ENCODE data around the gene TNFRSF11A. TPM values are rescaled to one million over a fixed set of nuclear protein-coding genes. Genes with fewer than 3 reads are reported as not detected.

TNFRSF11A gene
- total RNA-seq, 2 donors from 2014 or later, result 0.82 to 15.8 TPM

- Mint-ChIP-seq H3K27ac (peak overlapping the region in 1 of 2 donors; percentile 14), H3K36me3 (peaks cover 9 to 14% of the 10 kb centered on the region in 2 donors), H3K9me3 (peaks cover 5 to 7% of the 10 kb centered on the region in 2 donors)
- DNase-seq (ENCODE audit: low spot score in 2 of 2), result no peak
- no peak for ATAC-seq
Measured at GRCh38 chr18:62384068-62384467, 59.0 kb downstream of the TNFRSF11A start.

GRCh38 chr18:62384610-62385097, 59.5 kb downstream of the TNFRSF11A start:
- peaks cover 5 to 7% of the 10 kb centered on the region in 2 donors for H3K9me3 Mint-ChIP-seq
- ATAC-seq, result peak; percentile 18 to 47
- peaks cover 9 to 14% of the 10 kb centered on the region in 2 donors for H3K36me3 Mint-ChIP-seq

GRCh38 chr18:62386091-62386490, 61.0 kb downstream of the TNFRSF11A start:
- H3K36me3 Mint-ChIP-seq, result peaks cover 9 to 14% of the 10 kb centered on the region in 2 donors
- ATAC-seq, result no peak
- peaks cover 7 to 9% of the 10 kb centered on the region in 2 donors for H3K9me3 Mint-ChIP-seq
- H3K27ac Mint-ChIP-seq, result no peak overlapping the region
- DNase-seq (ENCODE audit: low spot score in 2 of 2), result no peak

More at GRCh38 chr18:62384610-62385097, 59.5 kb downstream of the TNFRSF11A start:
- DNase-seq (ENCODE audit: low spot score in 2 of 2), result no peak
- H3K27ac Mint-ChIP-seq, result no peak overlapping the region

DNA sequence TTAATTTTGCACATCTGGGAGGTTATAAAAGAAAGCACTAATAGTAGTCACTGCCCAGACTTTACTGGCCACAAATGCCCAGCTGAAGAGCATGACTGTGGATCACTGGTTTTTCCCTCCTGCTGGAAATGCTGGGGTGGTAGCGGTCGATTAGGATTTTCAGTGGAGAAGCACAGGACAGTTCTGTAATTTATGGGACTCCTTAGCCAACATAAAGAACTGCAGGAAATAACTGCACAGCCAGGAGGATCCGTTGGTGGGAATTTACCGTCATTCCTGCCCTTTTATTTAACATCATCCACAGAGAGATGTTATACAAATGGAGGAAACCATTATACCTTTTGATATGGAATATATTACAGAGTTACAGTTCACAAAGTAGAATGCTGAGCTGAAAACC, 61.5 kb downstream of the TNFRSF11A start:
- DNase-seq (ENCODE audit: low spot score in 2 of 2), result no peak
- Mint-ChIP-seq H3K9me3 (peaks cover 7 to 9% of the 10 kb centered on the region in 2 donors), H3K27ac (no peak overlapping the region), H3K36me3 (peaks cover 9 to 14% of the 10 kb centered on the region in 2 donors)
- no peak for ATAC-seq

GRCh38 chr18:62387257-62387656, 62.1 kb downstream of the TNFRSF11A start:
- ATAC-seq (no peak), DNase-seq (ENCODE audit: low spot score in 2 of 2) (no peak)
- no peak overlapping the region for H3K27ac Mint-ChIP-seq
- peaks cover 9 to 13% of the 10 kb centered on the region in 2 donors for H3K36me3 Mint-ChIP-seq
- peaks cover 6 to 9% of the 10 kb centered on the region in 2 donors for H3K9me3 Mint-ChIP-seq

DNA sequence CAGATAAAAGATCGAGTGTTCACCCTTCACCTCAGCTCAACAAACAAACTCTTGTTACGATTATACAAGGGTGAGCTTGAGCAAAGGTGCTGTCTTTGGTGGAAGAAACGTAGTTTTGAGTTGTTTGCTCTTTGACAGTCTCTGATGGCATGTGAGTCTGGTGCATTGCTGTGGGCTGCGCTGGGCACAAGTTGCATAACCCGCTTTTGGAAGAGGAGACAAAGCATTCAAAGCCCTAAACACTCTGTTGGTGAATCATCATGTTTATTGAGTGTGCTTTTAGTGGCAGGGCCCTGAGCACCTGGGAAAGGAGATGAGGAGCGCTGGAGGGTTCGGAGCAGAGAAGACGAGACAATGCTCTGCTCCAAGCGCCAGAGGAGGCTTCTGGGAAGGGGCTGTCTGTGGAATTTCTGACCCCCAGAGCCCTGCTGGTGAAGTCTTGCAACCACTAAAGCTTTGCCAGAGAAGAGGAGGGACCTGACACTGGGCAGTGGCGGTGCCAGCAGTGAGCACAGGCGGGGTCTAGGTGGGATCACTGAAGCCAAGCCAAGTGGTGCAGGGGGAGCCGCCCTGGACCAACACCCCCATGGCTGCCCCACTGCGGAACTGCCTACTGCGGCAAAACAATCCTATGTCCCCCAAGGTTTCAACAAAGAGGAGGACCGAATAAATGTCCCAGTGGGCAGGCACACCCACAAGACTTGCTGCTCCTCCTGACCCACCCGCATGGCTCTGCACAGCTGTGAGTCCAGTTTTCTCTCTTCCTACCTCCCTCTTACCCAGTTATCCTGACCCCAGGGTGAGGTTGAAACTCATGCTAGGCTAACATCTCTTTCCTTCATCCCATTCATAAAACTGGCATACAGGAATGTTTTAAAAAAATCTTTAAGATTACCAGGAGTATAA, 64.0 kb downstream of the TNFRSF11A start:
- H3K36me3 Mint-ChIP-seq, result peaks cover 0 to 7% of the 10 kb centered on the region in 2 donors
- H3K9me3 Mint-ChIP-seq, result peaks cover 0 to 4% of the 10 kb centered on the region in 2 donors
- ATAC-seq, result no peak
- H3K27ac Mint-ChIP-seq, result no peak overlapping the region
- no peak for DNase-seq (ENCODE audit: low spot score in 2 of 2)

DNA sequence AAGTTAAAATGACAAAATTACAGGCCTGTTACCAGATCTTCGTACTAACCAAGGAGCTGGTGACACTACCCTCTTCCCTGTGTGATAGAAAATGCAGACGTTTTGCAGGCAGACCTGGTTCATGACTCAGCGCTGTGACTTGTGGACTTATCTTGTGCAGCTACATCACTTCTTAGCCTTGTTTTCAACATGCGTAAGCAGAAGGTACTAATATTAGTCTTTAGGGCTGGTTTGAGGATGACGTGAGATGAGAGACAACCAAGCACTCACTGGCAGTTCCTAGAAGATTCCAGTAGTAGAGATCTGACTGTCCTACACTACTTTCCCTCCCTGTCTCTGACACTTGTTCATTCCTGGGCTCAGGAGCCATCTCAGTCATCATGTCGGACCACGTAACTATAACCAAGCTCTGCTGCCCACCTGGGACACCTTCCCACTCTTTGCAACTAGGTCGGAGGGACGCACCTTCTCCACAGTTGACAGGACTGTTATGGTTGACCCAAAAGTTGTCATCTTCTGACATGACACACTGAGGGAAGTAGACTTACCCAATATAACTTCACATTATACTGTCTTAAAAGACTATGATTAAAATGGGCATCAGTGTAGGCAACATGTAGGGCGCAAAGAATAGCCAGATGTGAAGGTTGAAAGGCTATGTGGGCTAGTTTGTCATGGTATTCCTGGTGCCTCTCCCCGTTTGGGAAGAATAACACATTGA, 64.8 kb downstream of the TNFRSF11A start:
- H3K27ac Mint-ChIP-seq, result no peak overlapping the region
- DNase-seq (ENCODE audit: low spot score in 2 of 2) (no peak), ATAC-seq (no peak)

GRCh38 chr18:62394006-62394763, 69.1 kb downstream of the TNFRSF11A start:
- Mint-ChIP-seq H3K9me3 (peaks cover 0 to 4% of the 10 kb centered on the region in 2 donors), H3K36me3 (no peaks in the 10 kb centered on the region), H3K27ac (no peak overlapping the region)
- no peak for DNase-seq (ENCODE audit: low spot score in 2 of 2)
- ATAC-seq, result no peak

More for the DNA sequence above, 64.8 kb downstream of the TNFRSF11A start:
- Mint-ChIP-seq H3K9me3 (peaks cover 0 to 4% of the 10 kb centered on the region in 2 donors), H3K36me3 (peaks cover 0 to 7% of the 10 kb centered on the region in 2 donors)

DNA sequence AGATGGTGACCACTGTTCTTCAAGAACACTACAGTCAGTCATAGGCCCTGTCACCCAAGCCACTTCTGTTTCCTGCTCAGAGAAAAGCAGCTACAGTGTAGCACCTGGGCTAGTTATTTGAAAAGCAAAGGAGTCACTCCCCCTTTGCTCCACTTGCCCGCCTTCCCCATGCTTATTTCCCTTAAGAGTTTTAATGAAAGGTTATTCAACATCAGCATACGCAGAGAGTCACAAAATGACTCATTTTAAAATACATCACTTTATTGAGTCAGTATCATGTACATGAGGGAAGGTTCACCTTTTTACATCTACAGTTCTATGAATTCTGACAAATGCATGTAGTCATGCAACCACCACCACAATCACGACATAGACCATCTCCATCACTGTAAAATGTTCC, 71.3 kb downstream of the TNFRSF11A start:
- no peaks in the 10 kb centered on the region for H3K9me3 Mint-ChIP-seq
- DNase-seq (ENCODE audit: low spot score in 2 of 2) (no peak), ATAC-seq (peak; percentile 86 to 92)
- H3K36me3 Mint-ChIP-seq, result no peaks in the 10 kb centered on the region
- peak overlapping the region in 1 of 2 donors; percentile 73 for H3K27ac Mint-ChIP-seq

DNA sequence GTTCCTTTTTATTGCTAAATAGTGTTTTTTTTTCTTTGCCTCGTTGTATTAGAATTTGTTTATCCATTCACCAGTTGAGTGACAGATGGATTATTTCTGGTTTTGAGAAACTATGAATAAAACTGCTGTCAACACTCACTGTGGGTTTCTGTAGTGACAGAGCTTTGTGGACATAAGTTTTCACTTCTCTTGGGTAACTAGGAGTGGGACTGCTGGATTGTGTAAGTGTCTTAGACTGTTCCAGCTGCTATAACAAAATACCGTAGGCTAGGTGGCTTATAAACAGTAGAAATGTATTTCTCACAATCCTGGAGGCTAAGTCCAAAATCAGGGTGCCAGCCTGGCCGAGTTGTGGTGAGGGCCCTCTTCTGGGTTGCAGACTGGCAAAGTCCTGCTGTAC, 71.9 kb downstream of the TNFRSF11A start:
- Mint-ChIP-seq H3K27ac (peak overlapping the region in 1 of 2 donors; percentile 73), H3K9me3 (no peaks in the 10 kb centered on the region), H3K36me3 (no peaks in the 10 kb centered on the region)
- ATAC-seq (peak in 1 of 2 donors; percentile 19), DNase-seq (ENCODE audit: low spot score in 2 of 2) (no peak)

DNA sequence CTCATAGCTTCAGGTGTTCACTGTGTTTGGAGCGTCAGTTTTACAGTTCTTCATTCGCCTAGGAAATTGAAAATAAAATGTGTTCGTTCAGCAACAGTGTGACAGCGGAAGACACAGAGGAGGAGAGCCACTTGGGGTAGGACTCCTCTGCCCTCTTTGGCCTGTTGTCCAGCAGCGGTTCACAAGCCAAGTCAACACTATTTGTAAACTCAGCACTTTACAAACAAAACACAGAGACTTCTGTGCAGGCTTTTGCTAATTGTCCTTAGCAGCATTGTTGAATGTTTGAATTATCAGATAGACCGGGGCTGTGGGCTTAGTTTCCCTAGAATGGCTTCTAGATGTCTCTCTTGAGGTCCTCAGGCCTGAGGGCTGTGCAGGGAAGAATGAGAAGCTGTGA, 73.2 kb downstream of the TNFRSF11A start:
- Mint-ChIP-seq H3K36me3 (no peaks in the 10 kb centered on the region), H3K9me3 (no peaks in the 10 kb centered on the region)

DNA sequence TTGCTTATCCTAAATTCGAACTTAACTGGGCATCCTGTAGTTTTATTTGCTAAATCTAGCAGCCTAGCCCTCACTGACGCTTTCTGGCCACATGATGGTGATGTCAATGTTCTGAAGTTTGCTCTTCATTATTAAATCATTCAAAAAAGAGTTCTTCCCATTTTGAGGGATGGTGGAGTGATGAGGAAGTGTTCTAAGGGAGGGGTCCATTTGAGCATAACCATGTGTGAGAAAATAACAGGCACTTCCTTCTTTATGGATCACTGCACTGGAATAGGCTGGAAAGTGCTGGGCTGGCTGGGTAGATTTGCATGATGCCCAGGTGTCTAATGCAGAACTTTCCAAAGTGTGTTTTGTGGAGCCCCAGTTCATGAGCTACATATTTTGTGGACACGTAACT, 74.2 kb downstream of the TNFRSF11A start:
- no peaks in the 10 kb centered on the region for H3K36me3 Mint-ChIP-seq
- no peak for DNase-seq (ENCODE audit: low spot score in 2 of 2)
- H3K27ac Mint-ChIP-seq, result no peak overlapping the region
- no peaks in the 10 kb centered on the region for H3K9me3 Mint-ChIP-seq
- no peak for ATAC-seq

More for the DNA sequence above, 73.2 kb downstream of the TNFRSF11A start:
- no peak overlapping the region for H3K27ac Mint-ChIP-seq
- DNase-seq (ENCODE audit: low spot score in 2 of 2) (no peak), ATAC-seq (no peak)

DNA sequence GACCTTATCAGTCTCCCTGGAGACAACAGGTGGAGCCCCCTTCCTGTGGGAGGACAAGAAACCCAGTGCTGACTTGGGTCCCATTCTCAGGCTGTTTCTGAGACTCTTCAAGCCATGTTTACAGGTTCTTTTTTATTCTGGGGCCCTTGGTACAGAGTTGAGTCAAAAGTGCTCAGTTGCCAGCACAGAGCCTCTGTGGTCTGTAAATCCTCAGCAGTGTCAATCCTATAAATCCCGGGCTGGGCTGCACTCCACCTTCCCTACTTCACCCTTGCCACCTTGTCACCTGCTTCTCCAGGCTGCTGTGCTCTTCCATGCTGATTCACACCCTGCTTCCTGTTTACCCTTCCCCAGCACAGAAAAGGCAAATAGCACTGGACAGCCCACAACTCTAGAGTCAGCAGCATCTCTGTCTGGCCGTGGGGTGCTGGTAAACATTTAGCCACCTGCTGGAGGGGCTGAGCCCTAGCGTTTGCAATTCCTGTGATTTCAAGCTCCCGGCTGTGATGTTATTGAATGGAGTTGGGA, 74.7 kb downstream of the TNFRSF11A start:
- no peaks in the 10 kb centered on the region for H3K9me3 Mint-ChIP-seq
- no peak overlapping the region for H3K27ac Mint-ChIP-seq
- no peaks in the 10 kb centered on the region for H3K36me3 Mint-ChIP-seq
- DNase-seq (ENCODE audit: low spot score in 2 of 2) (no peak), ATAC-seq (peak in 1 of 2 donors; percentile 10)

DNA sequence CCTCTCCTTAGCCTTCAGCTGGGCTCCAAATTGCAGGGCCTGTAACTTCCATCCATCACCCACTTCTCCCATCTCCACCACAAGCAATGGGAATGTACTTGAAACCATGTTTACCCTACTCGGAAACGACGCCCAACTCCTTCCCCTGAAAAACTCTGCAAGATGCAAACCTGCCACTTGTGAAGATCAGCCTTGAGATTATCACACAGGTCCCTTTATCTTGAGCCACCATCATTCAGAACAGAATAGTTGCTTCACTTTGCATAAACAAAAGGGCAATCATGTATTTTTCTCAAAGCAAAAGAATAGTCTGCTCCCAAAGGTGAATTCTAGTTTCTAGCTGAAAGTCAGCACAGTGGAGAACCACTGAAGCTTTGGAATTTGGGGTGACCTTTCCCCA, 75.8 kb downstream of the TNFRSF11A start:
- ATAC-seq (no peak), DNase-seq (ENCODE audit: low spot score in 2 of 2) (no peak)
- Mint-ChIP-seq H3K27ac (peak overlapping the region in 1 of 2 donors; percentile 4), H3K9me3 (no peaks in the 10 kb centered on the region), H3K36me3 (no peaks in the 10 kb centered on the region)

GRCh38 chr18:62402342-62402948, 77.3 kb downstream of the TNFRSF11A start:
- no peaks in the 10 kb centered on the region for H3K9me3 Mint-ChIP-seq
- ATAC-seq, result no peak
- H3K27ac Mint-ChIP-seq, result no peak overlapping the region
- H3K36me3 Mint-ChIP-seq, result no peaks in the 10 kb centered on the region
- DNase-seq (ENCODE audit: low spot score in 2 of 2), result no peak

- Mint-ChIP-seq H3K27ac (no peak overlapping the region), H3K36me3 (no peaks in the 10 kb centered on the region), H3K9me3 (no peaks in the 10 kb centered on the region)
- DNase-seq (ENCODE audit: low spot score in 2 of 2), result no peak
- ATAC-seq, result no peak
Measured at GRCh38 chr18:62403120-62403519, 78.0 kb downstream of the TNFRSF11A start.

Data from activated naive CD4-positive, alpha-beta T cell treated with anti-CD3 and anti-CD28 coated beads, Interleukin-2, amount 50 U/mL, for 72 hours (primary cell).